ENCODE data around the gene ODAD3.
"Not testable (repeated sequence)": the region's sequence is repeated elsewhere in the genome, so short reads cannot be mapped to it uniquely, and the experiment has no call there.

Gene ODAD3

DNA sequence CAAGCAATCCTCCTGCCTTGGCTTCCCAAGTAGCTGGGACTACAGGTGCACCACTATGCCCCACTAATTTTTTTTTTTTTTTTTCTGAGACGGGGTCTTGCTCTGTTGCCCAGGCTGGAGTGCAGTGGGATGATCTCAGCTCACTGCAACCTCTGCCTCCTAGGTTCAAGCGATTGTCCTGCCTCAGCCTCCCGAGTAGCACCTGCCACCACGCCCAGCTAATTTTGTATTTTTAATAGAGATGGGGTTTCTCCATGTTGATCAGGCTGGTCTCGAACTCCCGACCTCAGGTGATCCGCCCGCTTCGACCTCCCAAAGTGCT is 20.3 kb upstream of the ODAD3 start:
- H3K4ac ChIP-seq (ENCODE audit: low read depth in 1 of 2, low read length in 2 of 2); H3K9me3 ChIP-seq (ENCODE audit: control insufficient read depth, low read length); H4K8ac ChIP-seq (ENCODE audit: low read length); H2BK120ac ChIP-seq (ENCODE audit: low read depth, low read length); H3K9ac ChIP-seq (ENCODE audit: low read length); H2BK12ac ChIP-seq (ENCODE audit: low read length in 2 of 2); H3K27ac ChIP-seq (ENCODE audit: low read length, poor library complexity, severe bottlenecking); H2AFZ ChIP-seq (ENCODE audit: low read depth, low read length); H2BK5ac ChIP-seq (ENCODE audit: low read depth, low read length, poor library complexity, severe bottlenecking); DNase-seq; H3K18ac ChIP-seq (ENCODE audit: low read depth in 1 of 2, low read length in 2 of 2); H3K4me3 ChIP-seq (ENCODE audit: insufficient read depth in 1 of 2, low read depth in 1 of 2, low read length in 2 of 2); H3K23ac ChIP-seq (ENCODE audit: low read length in 2 of 2); H2AK5ac ChIP-seq (ENCODE audit: low read length, severe bottlenecking); H3K79me1 ChIP-seq (replicated peaks; ENCODE audit: low read length, poor library complexity, severe bottlenecking); H4K91ac ChIP-seq (ENCODE audit: low read length); H3K4me2 ChIP-seq (ENCODE audit: low read length, poor library complexity, severe bottlenecking); H3K14ac ChIP-seq (ENCODE audit: low read length in 2 of 2); H2BK15ac ChIP-seq (ENCODE audit: low read depth, poor library complexity, severe bottlenecking): not testable (repeated sequence)
- Histone ChIP-seq H3K4me1 (ENCODE audit: control insufficient read depth, insufficient read depth, low read depth, low read length) (peaks cover 13% of the 10 kb centered on the region), H3K27me3 (ENCODE audit: control insufficient read depth in 1 of 2, insufficient read depth in 1 of 2, low read length in 2 of 2) (peaks cover 4 to 13% of the 10 kb centered on the region in 2 experiments), H3K36me3 (ENCODE audit: control insufficient read depth in 1 of 2, insufficient read depth in 2 of 2, low read depth in 1 of 2, low read length in 2 of 2) (peaks cover 3 to 13% of the 10 kb centered on the region in 2 experiments)
- WGBS, result 95% methylated on average over 9 of the region's 9 CpGs

DNA sequence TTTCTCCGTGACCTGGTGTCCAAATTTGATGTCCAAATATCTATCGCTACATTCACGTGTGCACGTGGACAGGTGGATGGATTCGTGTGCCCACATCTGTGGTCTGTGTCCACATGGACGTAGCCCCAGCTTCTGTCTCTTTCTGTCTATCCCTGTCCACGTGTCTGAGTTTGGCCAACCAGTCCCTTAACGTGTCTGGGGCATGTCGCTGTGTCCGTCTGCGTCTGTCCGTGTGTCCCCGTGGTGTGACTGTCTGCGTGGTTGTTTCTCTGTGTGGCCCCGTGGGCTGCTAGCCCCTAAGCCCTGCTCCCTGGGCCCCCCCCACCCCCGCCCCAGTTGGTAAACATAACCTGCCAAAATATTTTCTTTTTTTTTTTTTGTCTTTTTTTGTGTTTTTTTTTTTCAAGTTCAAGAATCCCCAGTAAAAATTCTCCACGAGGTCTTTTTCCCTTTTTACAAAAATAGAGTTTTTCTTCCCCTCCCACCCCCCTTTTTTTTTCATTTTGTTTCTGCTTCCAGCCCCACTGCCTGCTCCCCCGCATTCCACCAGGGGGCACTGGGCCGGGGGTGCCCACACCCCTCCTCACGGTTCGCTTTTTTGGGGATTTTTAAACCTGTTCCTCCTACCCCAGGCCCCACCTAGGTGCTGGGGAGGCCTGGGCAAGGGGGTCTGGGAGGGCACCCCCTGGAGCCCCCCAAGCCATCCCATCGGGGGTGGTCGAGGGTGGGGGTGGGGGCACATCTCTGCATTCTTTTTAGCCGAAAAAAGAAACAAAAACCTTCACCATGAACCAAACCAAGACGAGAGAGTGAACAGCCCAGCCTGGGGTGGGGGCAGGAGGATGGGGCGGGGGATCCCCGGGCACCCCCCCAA is 18.8 kb upstream of the ODAD3 start:
- Histone ChIP-seq H3K18ac (ENCODE audit: low read depth in 1 of 2, low read length in 2 of 2) (peak overlapping the region in 1 of 2 experiments; percentile 30), H2AK5ac (ENCODE audit: low read length, severe bottlenecking) (no peak overlapping the region), H3K9ac (ENCODE audit: low read length) (no peak overlapping the region), H2BK12ac (ENCODE audit: low read length in 2 of 2) (peak overlapping the region in 1 of 2 experiments; percentile 49), H2BK120ac (ENCODE audit: low read depth, low read length) (no peak overlapping the region), H3K4me1 (ENCODE audit: control insufficient read depth, insufficient read depth, low read depth, low read length) (peaks cover 13% of the 10 kb centered on the region), H3K4me3 (ENCODE audit: insufficient read depth in 1 of 2, low read depth in 1 of 2, low read length in 2 of 2) (no peak overlapping the region), H3K14ac (ENCODE audit: low read length in 2 of 2) (no peak overlapping the region), H3K4me2 (ENCODE audit: low read length, poor library complexity, severe bottlenecking) (no peak overlapping the region), H4K91ac (ENCODE audit: low read length) (peak overlapping the region; percentile 39), H3K9me3 (ENCODE audit: control insufficient read depth, low read length) (no peaks in the 10 kb centered on the region), H3K36me3 (ENCODE audit: control insufficient read depth in 1 of 2, insufficient read depth in 2 of 2, low read depth in 1 of 2, low read length in 2 of 2) (peaks cover 11 to 27% of the 10 kb centered on the region in 2 experiments), H2BK15ac (ENCODE audit: low read depth, poor library complexity, severe bottlenecking) (peak overlapping the region; percentile 17), H2AFZ (ENCODE audit: low read depth, low read length) (no peak overlapping the region), H3K23ac (ENCODE audit: low read length in 2 of 2) (no peak overlapping the region), H3K27ac (ENCODE audit: low read length, poor library complexity, severe bottlenecking) (no peak overlapping the region), H3K79me1 (replicated peaks; ENCODE audit: low read length, poor library complexity, severe bottlenecking) (no peaks in the 10 kb centered on the region), H3K27me3 (ENCODE audit: control insufficient read depth in 1 of 2, insufficient read depth in 1 of 2, low read length in 2 of 2) (peaks cover 4 to 13% of the 10 kb centered on the region in 2 experiments), H2BK5ac (ENCODE audit: low read depth, low read length, poor library complexity, severe bottlenecking) (no peak overlapping the region), H3K4ac (ENCODE audit: low read depth in 1 of 2, low read length in 2 of 2) (no peak overlapping the region), H4K8ac (ENCODE audit: low read length) (no peak overlapping the region)
- DNase-seq, result no peak
- 75% methylated on average over 18 of the region's 27 CpGs for WGBS

DNA sequence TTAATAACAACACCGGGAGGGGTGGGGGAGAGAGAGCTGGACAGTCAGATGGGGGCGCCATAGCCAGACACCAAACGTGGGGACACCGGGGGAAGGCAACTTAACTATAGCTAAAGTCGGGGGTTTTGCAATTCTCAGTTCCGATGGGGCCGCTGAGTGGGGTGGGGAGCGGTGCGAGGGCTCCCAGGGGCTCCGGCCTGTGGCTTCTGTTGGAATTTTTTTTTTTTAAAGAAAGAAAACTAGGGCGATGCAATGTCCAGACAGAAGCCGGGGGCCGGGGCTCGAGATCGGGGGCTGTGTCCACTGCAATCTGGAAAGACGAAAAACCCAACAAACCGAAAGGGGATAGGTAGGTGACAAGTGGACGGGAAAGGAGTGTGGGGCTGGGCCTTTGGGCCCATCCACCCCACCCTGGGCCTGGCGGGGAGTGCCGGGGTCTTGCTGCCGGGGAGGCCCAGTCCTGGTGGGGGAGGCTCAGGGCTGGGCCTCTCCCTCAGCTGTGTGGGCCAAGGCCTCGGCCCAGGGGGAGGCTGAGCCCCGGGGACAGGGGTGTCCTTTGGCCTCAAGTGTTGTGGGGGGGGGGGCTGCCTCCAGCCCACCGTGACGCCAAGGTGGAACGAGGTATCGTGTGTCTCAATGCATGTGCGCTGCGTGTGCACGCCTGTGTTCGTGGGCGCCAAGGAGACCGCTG is 17.8 kb upstream of the ODAD3 start:
- Histone ChIP-seq H3K4me1 (ENCODE audit: control insufficient read depth, insufficient read depth, low read depth, low read length) (peaks cover 11% of the 10 kb centered on the region), H3K27me3 (ENCODE audit: control insufficient read depth in 1 of 2, insufficient read depth in 1 of 2, low read length in 2 of 2) (peaks cover 0 to 7% of the 10 kb centered on the region in 2 experiments), H3K9ac (ENCODE audit: low read length) (no peak overlapping the region), H2BK15ac (ENCODE audit: low read depth, poor library complexity, severe bottlenecking) (peak overlapping the region; percentile 57), H3K27ac (ENCODE audit: low read length, poor library complexity, severe bottlenecking) (no peak overlapping the region), H3K4ac (ENCODE audit: low read depth in 1 of 2, low read length in 2 of 2) (peak overlapping the region in 1 of 2 experiments; percentile 39), H3K14ac (ENCODE audit: low read length in 2 of 2) (no peak overlapping the region), H4K91ac (ENCODE audit: low read length) (peak overlapping the region; percentile 39), H2BK120ac (ENCODE audit: low read depth, low read length) (no peak overlapping the region), H3K23ac (ENCODE audit: low read length in 2 of 2) (no peak overlapping the region), H3K4me3 (ENCODE audit: insufficient read depth in 1 of 2, low read depth in 1 of 2, low read length in 2 of 2) (no peak overlapping the region), H2AK5ac (ENCODE audit: low read length, severe bottlenecking) (no peak overlapping the region), H3K36me3 (ENCODE audit: control insufficient read depth in 1 of 2, insufficient read depth in 2 of 2, low read depth in 1 of 2, low read length in 2 of 2) (peaks cover 20 to 37% of the 10 kb centered on the region in 2 experiments), H2BK12ac (ENCODE audit: low read length in 2 of 2) (no peak overlapping the region), H3K4me2 (ENCODE audit: low read length, poor library complexity, severe bottlenecking) (no peak overlapping the region), H2BK5ac (ENCODE audit: low read depth, low read length, poor library complexity, severe bottlenecking) (no peak overlapping the region), H2AFZ (ENCODE audit: low read depth, low read length) (peak overlapping the region; percentile 19), H3K18ac (ENCODE audit: low read depth in 1 of 2, low read length in 2 of 2) (peak overlapping the region in 1 of 2 experiments; percentile 4), H3K79me1 (replicated peaks; ENCODE audit: low read length, poor library complexity, severe bottlenecking) (peaks cover 4% of the 10 kb centered on the region), H3K9me3 (ENCODE audit: control insufficient read depth, low read length) (no peaks in the 10 kb centered on the region), H4K8ac (ENCODE audit: low read length) (peak overlapping the region; percentile 45)
- WGBS, result 86% methylated on average over 32 of the region's 33 CpGs
- DNase-seq, result no peak
